KMS-11 (cell line): ENCODE data around the gene UGT1A7.
A peak's percentile ranks its signal among the peaks of the same experiment; 100 is the strongest.

Experiments used
- H2AFZ ChIP-seq: fragments of 200-600 bp; sonication (generic); 2 replicates; pipeline ENCODE4 v1.6.1; 2016; ENCODE audit warnings: antibody characterized with exemption, mixed run types, low read depth
- H3K27ac ChIP-seq: fragments of 200-600 bp; sonication (generic); 2 replicates; pipeline ENCODE4 v1.6.1; 2016; ENCODE audit warnings: mild to moderate bottlenecking, mixed run types
- H3K27me3 ChIP-seq: fragments of 200-600 bp; sonication (generic); 2 replicates; pipeline ENCODE4 v1.6.1; 2017; ENCODE audit warnings: mild to moderate bottlenecking, low read depth, mixed run types, moderate library complexity; ENCODE audit not compliant: insufficient read depth
- H3K36me3 ChIP-seq: fragments of 200-600 bp; sonication (generic); 2 replicates; pipeline ENCODE4 v1.6.1; 2017; ENCODE audit warnings: mild to moderate bottlenecking, mixed run types; ENCODE audit not compliant: insufficient read depth
- H3K4me1 ChIP-seq: fragments of 200-600 bp; sonication (generic); 2 replicates; pipeline ENCODE4 v1.6.1; 2016; ENCODE audit warnings: mild to moderate bottlenecking, low read depth, mixed run types; ENCODE audit not compliant: poor library complexity, severe bottlenecking
- H3K4me2 ChIP-seq: fragments of 200-600 bp; sonication (generic); 2 replicates; pipeline ENCODE4 v1.7.0; 2016; ENCODE audit warnings: mild to moderate bottlenecking, mixed run types
- H3K4me3 ChIP-seq: fragments of 200-600 bp; sonication (generic); IDR thresholded peaks from 2 replicates; pipeline ENCODE4 v1.6.1; 2017; ENCODE audit warnings: low read depth, low read length, mixed read lengths; ENCODE audit not compliant: insufficient read depth
- H3K79me2 ChIP-seq: fragments of 200-600 bp; sonication (generic); 2 replicates; pipeline ENCODE4 v1.6.1; 2016; ENCODE audit warnings: low read depth, mixed run types; ENCODE audit not compliant: insufficient read depth
- H3K9ac ChIP-seq: fragments of 200-600 bp; sonication (generic); 2 replicates; pipeline ENCODE4 v1.6.1; 2016; ENCODE audit warnings: mild to moderate bottlenecking, mixed run types
- H4K20me1 ChIP-seq: fragments of 200-600 bp; sonication (generic); 2 replicates; pipeline ENCODE4 v1.6.1; 2016; ENCODE audit warnings: mild to moderate bottlenecking, mixed run types; ENCODE audit not compliant: insufficient read depth
- TF ChIP-seq, protein P1 (sequence below): fragments of 200-600 bp; sonication (generic); conservative IDR thresholded peaks from 2 replicates; pipeline ENCODE4 v1.6.1; 2017; ENCODE audit warnings: low read depth, mild to moderate bottlenecking, antibody characterized with exemption, low read length, moderate library complexity, mixed read lengths

UGT1A7 gene

DNA sequence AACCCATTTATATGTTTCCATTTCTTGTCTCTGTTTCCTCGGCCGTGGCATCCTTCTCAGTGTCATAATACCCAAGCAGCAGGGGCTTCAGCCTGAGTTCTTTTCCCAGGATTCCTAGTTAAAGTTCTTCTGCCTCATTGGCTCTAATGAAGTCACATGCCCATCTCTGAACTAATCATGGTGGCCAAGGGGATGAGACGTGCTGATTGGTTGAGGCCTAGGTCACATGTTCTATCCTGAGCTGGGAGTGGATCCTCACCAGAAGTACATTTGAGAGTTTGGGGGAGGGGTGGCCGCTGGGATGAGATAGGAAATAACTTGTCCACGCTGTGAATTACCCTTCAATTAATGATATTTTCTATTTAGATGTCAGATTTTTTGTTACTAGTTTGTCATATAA lies 27.2 kb downstream of the UGT1A7 start:
- H3K9ac ChIP-seq: no peak overlapping the region
- no peaks in the 10 kb centered on the region for H3K36me3 ChIP-seq
- H3K27me3 ChIP-seq: no peaks in the 10 kb centered on the region
- no peak overlapping the region for H3K27ac ChIP-seq
- no peak overlapping the region for H2AFZ ChIP-seq
- TF ChIP-seq, protein P1, sequence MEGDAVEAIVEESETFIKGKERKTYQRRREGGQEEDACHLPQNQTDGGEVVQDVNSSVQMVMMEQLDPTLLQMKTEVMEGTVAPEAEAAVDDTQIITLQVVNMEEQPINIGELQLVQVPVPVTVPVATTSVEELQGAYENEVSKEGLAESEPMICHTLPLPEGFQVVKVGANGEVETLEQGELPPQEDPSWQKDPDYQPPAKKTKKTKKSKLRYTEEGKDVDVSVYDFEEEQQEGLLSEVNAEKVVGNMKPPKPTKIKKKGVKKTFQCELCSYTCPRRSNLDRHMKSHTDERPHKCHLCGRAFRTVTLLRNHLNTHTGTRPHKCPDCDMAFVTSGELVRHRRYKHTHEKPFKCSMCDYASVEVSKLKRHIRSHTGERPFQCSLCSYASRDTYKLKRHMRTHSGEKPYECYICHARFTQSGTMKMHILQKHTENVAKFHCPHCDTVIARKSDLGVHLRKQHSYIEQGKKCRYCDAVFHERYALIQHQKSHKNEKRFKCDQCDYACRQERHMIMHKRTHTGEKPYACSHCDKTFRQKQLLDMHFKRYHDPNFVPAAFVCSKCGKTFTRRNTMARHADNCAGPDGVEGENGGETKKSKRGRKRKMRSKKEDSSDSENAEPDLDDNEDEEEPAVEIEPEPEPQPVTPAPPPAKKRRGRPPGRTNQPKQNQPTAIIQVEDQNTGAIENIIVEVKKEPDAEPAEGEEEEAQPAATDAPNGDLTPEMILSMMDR: no peak
- H3K4me3 ChIP-seq: no peak overlapping the region
- H3K4me1 ChIP-seq: no peaks in the 10 kb centered on the region
- H4K20me1 ChIP-seq: no peaks in the 10 kb centered on the region
- no peak overlapping the region for H3K4me2 ChIP-seq
- H3K79me2 ChIP-seq: no peaks in the 10 kb centered on the region

DNA sequence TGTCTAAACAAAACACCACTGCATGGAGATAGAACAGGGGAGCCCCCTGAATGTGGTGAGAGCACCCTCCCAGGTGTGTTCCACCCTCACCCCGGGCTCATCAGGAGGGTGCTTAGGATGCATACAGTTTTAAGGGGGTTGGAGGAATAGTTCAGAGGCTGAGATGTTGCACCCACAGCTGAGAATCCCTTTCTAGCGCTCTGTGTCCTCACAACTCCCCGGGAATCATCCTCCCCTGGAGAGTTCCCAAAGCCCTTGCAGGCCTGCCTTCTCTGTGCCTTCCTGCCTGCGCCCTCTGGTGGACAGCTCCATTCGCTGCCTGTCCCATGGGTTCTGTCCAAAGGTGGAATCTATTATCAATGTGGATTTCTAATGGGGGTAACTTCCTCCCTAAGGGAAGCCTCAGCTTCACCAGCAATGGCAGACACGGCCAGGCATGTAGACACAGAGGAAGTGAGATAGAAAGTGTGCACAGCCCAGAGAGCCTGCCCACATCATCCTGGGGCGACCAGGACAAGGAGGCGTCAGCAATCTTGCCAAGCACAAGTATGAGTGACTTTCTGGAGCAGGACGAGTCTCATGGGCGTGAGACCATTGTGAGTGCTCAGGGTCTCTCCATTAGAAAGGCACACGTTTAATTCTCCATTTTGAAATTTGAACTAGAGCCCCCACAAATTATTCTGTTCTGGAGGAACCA lies 29.8 kb downstream of the UGT1A7 start:
- no peaks in the 10 kb centered on the region for H3K36me3 ChIP-seq
- no peaks in the 10 kb centered on the region for H3K4me1 ChIP-seq
- H4K20me1 ChIP-seq: no peaks in the 10 kb centered on the region
- TF ChIP-seq, protein P1: peak; percentile 86
- H3K4me3 ChIP-seq: no peak overlapping the region
- H3K27me3 ChIP-seq: no peaks in the 10 kb centered on the region
- no peak overlapping the region for H3K4me2 ChIP-seq
- no peaks in the 10 kb centered on the region for H3K79me2 ChIP-seq
- no peak overlapping the region for H2AFZ ChIP-seq
- H3K9ac ChIP-seq: no peak overlapping the region
- H3K27ac ChIP-seq: no peak overlapping the region

DNA sequence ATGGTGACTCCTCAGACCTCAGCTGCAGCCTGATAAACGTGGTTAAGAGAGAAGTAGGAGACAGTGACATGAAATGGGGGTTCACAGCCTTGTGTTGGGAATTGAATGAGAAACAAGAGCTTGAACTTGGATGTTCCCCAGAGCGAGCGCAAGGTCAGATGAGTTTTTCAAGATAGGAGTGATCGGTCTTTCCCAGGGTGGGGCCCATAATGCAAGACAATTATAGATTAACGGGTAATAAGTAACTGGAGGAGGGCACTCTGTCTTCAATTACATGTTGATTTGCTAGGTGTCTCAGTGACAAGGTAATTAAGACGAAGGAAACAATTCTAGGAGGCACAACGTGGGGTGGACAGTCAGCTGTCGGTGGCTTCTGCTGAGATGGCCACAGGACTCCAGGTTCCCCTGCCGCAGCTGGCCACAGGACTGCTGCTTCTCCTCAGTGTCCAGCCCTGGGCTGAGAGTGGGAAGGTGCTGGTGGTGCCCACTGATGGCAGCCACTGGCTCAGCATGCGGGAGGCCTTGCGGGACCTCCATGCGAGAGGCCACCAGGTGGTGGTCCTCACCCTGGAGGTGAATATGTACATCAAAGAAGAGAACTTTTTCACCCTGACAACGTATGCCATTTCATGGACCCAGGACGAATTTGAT lies 31.0 kb downstream of the UGT1A7 start, which contains the start of gene UGT1A5:
Gene UGT1A5 (plus strand): TSS at position 297 of the 651 bp plus-strand sequence. CDS start 85 bp downstream, at position 382.
- no peak within 1 kb of the TSS for H3K9ac ChIP-seq
- H3K36me3 ChIP-seq: no peaks in the 10 kb centered on the region
- no peak within 1 kb of the TSS for H2AFZ ChIP-seq
- no peak within 1 kb of the TSS for H3K4me2 ChIP-seq
- H3K27ac ChIP-seq: no peak within 1 kb of the TSS
- no peak within 1 kb of the TSS for H3K4me3 ChIP-seq
- no peaks in the 10 kb centered on the region for H3K79me2 ChIP-seq
- no peaks in the 10 kb centered on the region for H4K20me1 ChIP-seq
- no peaks in the 10 kb centered on the region for H3K4me1 ChIP-seq
- H3K27me3 ChIP-seq: no peaks in the 10 kb centered on the region
- TF ChIP-seq, protein P1: no peak

DNA sequence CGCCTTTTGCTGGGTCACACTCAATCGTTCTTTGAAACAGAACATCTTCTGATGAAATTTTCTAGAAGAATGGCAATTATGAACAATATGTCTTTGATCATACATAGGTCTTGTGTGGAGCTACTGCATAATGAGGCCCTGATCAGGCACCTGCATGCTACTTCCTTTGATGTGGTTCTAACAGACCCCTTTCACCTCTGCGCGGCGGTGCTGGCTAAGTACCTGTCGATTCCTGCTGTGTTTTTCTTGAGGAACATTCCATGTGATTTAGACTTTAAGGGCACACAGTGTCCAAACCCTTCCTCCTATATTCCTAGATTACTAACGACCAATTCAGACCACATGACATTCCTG lies 31.5 kb downstream of the UGT1A7 start:
- H3K4me1 ChIP-seq: no peaks in the 10 kb centered on the region
- H3K27ac ChIP-seq: no peak overlapping the region
- H2AFZ ChIP-seq: no peak overlapping the region
- H3K9ac ChIP-seq: no peak overlapping the region
- no peaks in the 10 kb centered on the region for H3K27me3 ChIP-seq
- H3K4me3 ChIP-seq: no peak overlapping the region
- H3K36me3 ChIP-seq: no peaks in the 10 kb centered on the region
- H3K4me2 ChIP-seq: no peak overlapping the region
- no peaks in the 10 kb centered on the region for H4K20me1 ChIP-seq
- H3K79me2 ChIP-seq: no peaks in the 10 kb centered on the region
- TF ChIP-seq, protein P1: no peak
